ENCODE data around the gene TSHZ2. TPM values are rescaled to one million over a fixed set of nuclear protein-coding genes. Genes with fewer than 3 reads are reported as not detected.
"Not testable (repeated sequence)": the region's sequence is repeated elsewhere in the genome, so short reads cannot be mapped to it uniquely, and the experiment has no call there.

TSHZ2 gene
- total and polyA plus RNA-seq, 3 donors from 2014 or later, result 13.0 to 41.9 (median 40.4) TPM

DNA sequence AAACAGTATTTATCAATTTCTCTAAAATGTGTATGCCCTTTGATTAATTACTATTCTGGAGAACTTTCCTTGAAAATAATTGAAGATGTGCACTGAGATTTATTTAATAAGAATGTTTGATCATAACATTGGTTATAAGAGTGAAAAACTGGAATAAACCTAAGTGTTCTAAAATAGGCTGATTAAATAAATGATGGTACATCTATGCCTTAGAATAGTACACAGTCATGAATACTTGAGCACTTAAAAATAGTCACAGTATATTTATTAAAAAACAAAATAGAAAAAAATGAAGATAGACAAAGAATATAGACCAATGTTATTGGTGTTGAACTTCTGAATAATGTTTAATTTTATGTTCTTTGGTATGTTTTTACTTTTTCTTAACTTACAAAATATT is 528.5 kb downstream of the TSHZ2 start:
- no peak for TF ChIP-seq POLR2A (IDR thresholded peaks at IDR 0.05)
- TF ChIP-seq, protein P1, sequence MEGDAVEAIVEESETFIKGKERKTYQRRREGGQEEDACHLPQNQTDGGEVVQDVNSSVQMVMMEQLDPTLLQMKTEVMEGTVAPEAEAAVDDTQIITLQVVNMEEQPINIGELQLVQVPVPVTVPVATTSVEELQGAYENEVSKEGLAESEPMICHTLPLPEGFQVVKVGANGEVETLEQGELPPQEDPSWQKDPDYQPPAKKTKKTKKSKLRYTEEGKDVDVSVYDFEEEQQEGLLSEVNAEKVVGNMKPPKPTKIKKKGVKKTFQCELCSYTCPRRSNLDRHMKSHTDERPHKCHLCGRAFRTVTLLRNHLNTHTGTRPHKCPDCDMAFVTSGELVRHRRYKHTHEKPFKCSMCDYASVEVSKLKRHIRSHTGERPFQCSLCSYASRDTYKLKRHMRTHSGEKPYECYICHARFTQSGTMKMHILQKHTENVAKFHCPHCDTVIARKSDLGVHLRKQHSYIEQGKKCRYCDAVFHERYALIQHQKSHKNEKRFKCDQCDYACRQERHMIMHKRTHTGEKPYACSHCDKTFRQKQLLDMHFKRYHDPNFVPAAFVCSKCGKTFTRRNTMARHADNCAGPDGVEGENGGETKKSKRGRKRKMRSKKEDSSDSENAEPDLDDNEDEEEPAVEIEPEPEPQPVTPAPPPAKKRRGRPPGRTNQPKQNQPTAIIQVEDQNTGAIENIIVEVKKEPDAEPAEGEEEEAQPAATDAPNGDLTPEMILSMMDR (IDR thresholded peaks at IDR 0.05), result no peak
- Histone ChIP-seq H3K27me3 (no peaks in the 10 kb centered on the region), H3K36me3 (ENCODE audit: low read depth, missing control alignments) (no peaks in the 10 kb centered on the region), H3K27ac (no peak overlapping the region), H3K4me3 (no peak overlapping the region), H3K4me1 (no peaks in the 10 kb centered on the region), H3K9me3 (no peaks in the 10 kb centered on the region)
- DNase-seq, result no peak
- intact Hi-C loops (cut with DNase I; ENCODE audit: low total_unique reads), result no loop called here

DNA sequence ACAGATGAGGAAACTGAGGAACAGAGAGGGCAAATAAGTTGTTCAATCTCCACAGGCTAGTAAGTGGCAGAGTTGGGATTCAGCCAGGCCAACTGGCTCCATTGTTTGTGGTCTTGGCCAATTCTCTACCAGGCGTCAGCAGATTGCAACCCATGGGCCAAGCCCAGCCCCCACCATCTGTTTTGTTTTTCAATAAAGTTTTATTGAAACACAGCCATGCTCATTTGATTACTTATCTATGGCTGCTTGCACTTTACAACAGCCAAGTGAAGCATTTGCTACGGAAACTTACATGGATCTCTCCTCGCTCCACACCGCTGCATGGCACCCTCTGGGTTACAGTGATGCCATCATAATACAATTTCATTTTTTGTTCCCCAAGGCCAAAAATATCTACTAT is 530.7 kb downstream of the TSHZ2 start:
- intact Hi-C loops (cut with DNase I; ENCODE audit: low total_unique reads), result no loop called here

DNA sequence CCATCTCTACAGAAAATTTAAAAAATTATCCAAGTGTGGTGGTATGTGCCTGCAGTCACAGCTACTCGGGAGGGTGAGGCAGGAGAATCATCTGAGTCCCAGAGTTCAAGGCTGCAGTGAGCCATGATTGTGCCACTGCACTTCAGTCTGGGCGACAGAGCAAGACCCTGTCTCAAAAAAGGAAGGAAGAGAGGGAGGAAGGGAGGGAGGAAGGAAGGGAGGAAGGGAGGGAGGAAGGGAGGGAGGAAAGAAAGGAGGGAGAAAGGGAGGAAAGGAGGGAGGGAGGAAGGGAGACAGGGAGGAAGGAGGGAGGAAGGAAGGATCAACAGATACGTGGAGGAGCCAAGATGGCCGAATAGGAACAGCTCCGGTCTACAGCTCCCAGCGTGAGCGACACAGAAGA is 531.4 kb downstream of the TSHZ2 start:
- Histone ChIP-seq H3K36me3 (ENCODE audit: low read depth, missing control alignments) (no peaks in the 10 kb centered on the region), H3K4me1 (no peaks in the 10 kb centered on the region), H3K27me3 (no peaks in the 10 kb centered on the region), H3K9me3 (no peaks in the 10 kb centered on the region), H3K27ac (no peak overlapping the region), H3K4me3 (no peak overlapping the region)
- WGBS, 2 donors, result 71 to 92% methylated on average over 7 of the region's 7 CpGs
- intact Hi-C loops (cut with DNase I; ENCODE audit: low total_unique reads), result no loop called here
- TF ChIP-seq POLR2A (IDR thresholded peaks at IDR 0.05), result no peak
- TF ChIP-seq, protein P1 (IDR thresholded peaks at IDR 0.05), result no peak
- DNase-seq, result no peak

More for the DNA sequence above, 530.7 kb downstream of the TSHZ2 start:
- Histone ChIP-seq H3K4me1 (no peaks in the 10 kb centered on the region), H3K27me3 (no peaks in the 10 kb centered on the region), H3K36me3 (ENCODE audit: low read depth, missing control alignments) (no peaks in the 10 kb centered on the region), H3K4me3 (no peak overlapping the region), H3K27ac (no peak overlapping the region), H3K9me3 (no peaks in the 10 kb centered on the region)
- TF ChIP-seq, protein P1 (IDR thresholded peaks at IDR 0.05), result no peak
- no peak for TF ChIP-seq POLR2A (IDR thresholded peaks at IDR 0.05)
- 64 to 83% methylated on average over 4 of the region's 4 CpGs for WGBS, 2 donors
- no peak for DNase-seq

DNA sequence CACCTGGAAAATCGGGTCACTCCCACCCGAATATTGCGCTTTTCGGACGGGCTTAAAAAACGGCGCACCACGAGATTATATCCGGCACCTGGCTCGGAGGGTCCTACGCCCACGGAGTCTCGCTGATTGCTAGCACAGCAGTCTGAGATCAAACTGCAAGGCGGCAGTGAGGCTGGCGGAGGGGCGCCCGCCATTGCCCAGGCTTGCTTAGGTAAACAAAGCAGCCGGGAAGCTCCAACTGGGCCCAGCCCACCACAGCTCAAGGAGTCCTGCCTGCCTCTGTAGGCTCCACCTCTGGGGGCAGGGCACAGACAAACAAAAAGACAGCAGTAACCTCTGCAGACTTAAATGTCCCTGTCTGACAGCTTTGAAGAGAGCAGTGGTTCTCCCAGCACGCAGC is 531.9 kb downstream of the TSHZ2 start:
- H3K4me3 ChIP-seq; intact Hi-C loops (cut with DNase I; ENCODE audit: low total_unique reads): not testable (repeated sequence)

DNA sequence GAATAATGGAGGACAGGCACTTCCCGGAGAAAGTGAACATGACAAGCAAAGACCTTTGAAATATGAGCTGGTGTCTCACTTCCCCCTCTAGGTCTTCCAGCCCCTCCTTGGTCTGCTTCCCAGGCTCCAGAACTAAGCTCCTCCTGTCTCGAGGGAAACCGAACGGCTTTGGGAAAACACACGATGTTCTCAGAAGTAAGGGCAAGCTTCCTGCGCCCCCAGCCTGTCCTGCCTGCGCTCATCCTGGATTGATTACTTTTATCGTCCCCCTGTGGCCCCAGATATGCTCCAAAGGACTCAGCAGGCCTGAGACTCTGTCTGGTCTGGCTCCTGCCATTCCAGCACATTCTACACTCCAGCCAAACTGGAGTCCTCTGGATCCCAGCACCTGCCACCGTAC is 538.1 kb downstream of the TSHZ2 start:
- TF ChIP-seq, protein P1 (IDR thresholded peaks at IDR 0.05), result no peak
- no peak for TF ChIP-seq POLR2A (IDR thresholded peaks at IDR 0.05)
- WGBS, 2 donors, result 34 to 60% methylated on average over 9 of the region's 9 CpGs
- H3K27me3 ChIP-seq, result no peaks in the 10 kb centered on the region
- intact Hi-C loops (cut with DNase I; ENCODE audit: low total_unique reads), result no loop called here
- H3K4me1 ChIP-seq, result no peaks in the 10 kb centered on the region
- H3K4me3 ChIP-seq, result no peak overlapping the region
- H3K36me3 ChIP-seq (ENCODE audit: low read depth, missing control alignments), result no peaks in the 10 kb centered on the region
- no peak overlapping the region for H3K27ac ChIP-seq
- peak; percentile 26 for DNase-seq
- H3K9me3 ChIP-seq, result no peaks in the 10 kb centered on the region

More for the DNA sequence above, 531.9 kb downstream of the TSHZ2 start:
- H3K9me3 ChIP-seq; H3K27me3 ChIP-seq; H3K4me1 ChIP-seq; H3K27ac ChIP-seq; DNase-seq; H3K36me3 ChIP-seq (ENCODE audit: low read depth, missing control alignments): not testable (repeated sequence)
- 86% methylated on average over 13 to 18 of the region's 19 CpGs for WGBS, 2 donors

Data from testis (tissue), 3 donors.